Vagina (tissue), 2 donors: ENCODE results near the gene KMT2A. TPM values are rescaled to one million over a fixed set of nuclear protein-coding genes. Genes with fewer than 3 reads are reported as not detected.

Experiments used
- DNase-seq, 2 donors: peaks; one replicate each; pipeline ENCODE4 v3.0.0-alpha.2; 2017; ENCODE audit errors: extremely low spot score in 2 of 2
- H3K27ac ChIP-seq: fragments of 200-600 bp; sonication (generic); one replicate; pipeline ENCODE4 v1.5.1; 2019
- H3K27me3 ChIP-seq: fragments of 200-600 bp; sonication (generic); one replicate; pipeline ENCODE4 v1.5.1; 2019
- H3K36me3 ChIP-seq, 2 donors: fragments of 200-600 bp; sonication (generic); one replicate each; pipeline ENCODE4 v1.5.1; 2017 to 2019
- H3K4me1 ChIP-seq: fragments of 200-600 bp; sonication (generic); one replicate; pipeline ENCODE4 v1.5.1; 2019
- H3K4me3 ChIP-seq, 2 donors: fragments of 200-600 bp; sonication (generic); 1 replicate in 1 of 2; 2 replicates in 1 of 2; pipeline ENCODE4 v1.5.1; 2016 to 2019
- H3K9me3 ChIP-seq: fragments of 200-600 bp; sonication (generic); one replicate; pipeline ENCODE4 v1.5.1; 2019
- POLR2A ChIP-seq, 2 donors: fragments of 450-650 bp; IDR thresholded peaks; one replicate each; pipeline ENCODE4 v1.6.1; 2017; ENCODE audit warnings: antibody characterized with exemption in 2 of 2, mild to moderate bottlenecking in 2 of 2, moderate library complexity in 2 of 2
- POLR2AphosphoS5 ChIP-seq, 2 donors: sonication (generic); formaldehyde crosslinking; IDR thresholded peaks; one replicate each; pipeline ENCODE4 v1.9.0; 2017; ENCODE audit warnings: antibody characterized with exemption in 2 of 2, mild to moderate bottlenecking in 2 of 2, low read depth in 1 of 2; ENCODE audit not compliant: insufficient read depth in 1 of 2
- intact Hi-C: fragments of 100-400 bp; cut with DNase I; formaldehyde crosslinking; loops from one replicate; pipeline ENCODE4 v1.15.1; 2023
- total RNA-seq: library from RNA; depleted of rRNA; stranded (reverse); fragments of >200 nt; gene quantifications from one replicate; pipeline ENCODE4 v1.2.3, GENCODE V29; 2016
- TF ChIP-seq, protein P1 (sequence below), 3 experiments: fragments of 450-650 bp in 2 of 3; fragments of 200-600 bp in 1 of 3; sonication (generic) in 1 of 3; IDR thresholded peaks; one replicate each; pipeline ENCODE4 v1.5.1; 2017 to 2019; ENCODE audit warnings: antibody characterized with exemption in 3 of 3, mild to moderate bottlenecking in 2 of 3, moderate library complexity in 2 of 3

The KMT2A gene
- total RNA-seq, 1 donor from 2014 or later = 72.7 TPM

DNA sequence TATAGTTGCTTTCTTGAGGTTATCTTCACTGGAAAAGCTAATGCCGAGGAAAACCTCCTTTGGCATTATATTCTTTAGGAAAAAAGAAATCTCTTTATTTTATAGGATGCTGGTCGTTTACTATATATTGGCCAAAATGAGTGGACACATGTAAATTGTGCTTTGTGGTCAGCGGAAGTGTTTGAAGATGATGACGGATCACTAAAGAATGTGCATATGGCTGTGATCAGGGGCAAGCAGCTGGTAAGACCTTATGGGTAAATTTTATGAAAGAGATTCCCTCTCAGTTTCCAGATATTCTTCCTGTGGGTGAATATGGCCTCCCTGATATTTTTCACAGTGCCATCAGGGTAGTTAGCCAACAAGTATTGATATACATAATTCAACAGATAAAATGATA, 61.5 kb downstream of the KMT2A start:
- Histone ChIP-seq H3K36me3 (peaks cover 0 to 95% of the 10 kb centered on the region in 2 donors), H3K4me1 (no peaks in the 10 kb centered on the region), H3K9me3 (no peaks in the 10 kb centered on the region), H3K4me3 (no peak overlapping the region), H3K27me3 (no peaks in the 10 kb centered on the region), H3K27ac (no peak overlapping the region)
- intact Hi-C loops = no loop called here
- DNase-seq = no peak
- TF ChIP-seq, protein P1, sequence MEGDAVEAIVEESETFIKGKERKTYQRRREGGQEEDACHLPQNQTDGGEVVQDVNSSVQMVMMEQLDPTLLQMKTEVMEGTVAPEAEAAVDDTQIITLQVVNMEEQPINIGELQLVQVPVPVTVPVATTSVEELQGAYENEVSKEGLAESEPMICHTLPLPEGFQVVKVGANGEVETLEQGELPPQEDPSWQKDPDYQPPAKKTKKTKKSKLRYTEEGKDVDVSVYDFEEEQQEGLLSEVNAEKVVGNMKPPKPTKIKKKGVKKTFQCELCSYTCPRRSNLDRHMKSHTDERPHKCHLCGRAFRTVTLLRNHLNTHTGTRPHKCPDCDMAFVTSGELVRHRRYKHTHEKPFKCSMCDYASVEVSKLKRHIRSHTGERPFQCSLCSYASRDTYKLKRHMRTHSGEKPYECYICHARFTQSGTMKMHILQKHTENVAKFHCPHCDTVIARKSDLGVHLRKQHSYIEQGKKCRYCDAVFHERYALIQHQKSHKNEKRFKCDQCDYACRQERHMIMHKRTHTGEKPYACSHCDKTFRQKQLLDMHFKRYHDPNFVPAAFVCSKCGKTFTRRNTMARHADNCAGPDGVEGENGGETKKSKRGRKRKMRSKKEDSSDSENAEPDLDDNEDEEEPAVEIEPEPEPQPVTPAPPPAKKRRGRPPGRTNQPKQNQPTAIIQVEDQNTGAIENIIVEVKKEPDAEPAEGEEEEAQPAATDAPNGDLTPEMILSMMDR (IDR thresholded peaks at IDR 0.05) = no peak

DNA sequence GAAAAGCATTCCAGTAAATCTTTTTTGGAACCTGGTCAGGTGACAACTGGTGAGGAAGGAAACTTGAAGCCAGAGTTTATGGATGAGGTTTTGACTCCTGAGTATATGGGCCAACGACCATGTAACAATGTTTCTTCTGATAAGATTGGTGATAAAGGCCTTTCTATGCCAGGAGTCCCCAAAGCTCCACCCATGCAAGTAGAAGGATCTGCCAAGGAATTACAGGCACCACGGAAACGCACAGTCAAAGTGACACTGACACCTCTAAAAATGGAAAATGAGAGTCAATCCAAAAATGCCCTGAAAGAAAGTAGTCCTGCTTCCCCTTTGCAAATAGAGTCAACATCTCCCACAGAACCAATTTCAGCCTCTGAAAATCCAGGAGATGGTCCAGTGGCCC, 66.9 kb downstream of the KMT2A start:
- Histone ChIP-seq H3K36me3 (peaks cover 0 to 91% of the 10 kb centered on the region in 2 donors), H3K4me1 (no peaks in the 10 kb centered on the region), H3K27me3 (no peaks in the 10 kb centered on the region), H3K27ac (no peak overlapping the region), H3K9me3 (no peaks in the 10 kb centered on the region), H3K4me3 (no peak overlapping the region)
- intact Hi-C loops = no loop called here
- TF ChIP-seq, protein P1 (IDR thresholded peaks at IDR 0.05) = no peak
- TF ChIP-seq POLR2AphosphoS5 (IDR thresholded peaks at IDR 0.05; ENCODE audit: insufficient read depth in 1 of 2, low read depth in 1 of 2) (no peak), POLR2A (IDR thresholded peaks at IDR 0.05) (no peak)
- no peak for DNase-seq

DNA sequence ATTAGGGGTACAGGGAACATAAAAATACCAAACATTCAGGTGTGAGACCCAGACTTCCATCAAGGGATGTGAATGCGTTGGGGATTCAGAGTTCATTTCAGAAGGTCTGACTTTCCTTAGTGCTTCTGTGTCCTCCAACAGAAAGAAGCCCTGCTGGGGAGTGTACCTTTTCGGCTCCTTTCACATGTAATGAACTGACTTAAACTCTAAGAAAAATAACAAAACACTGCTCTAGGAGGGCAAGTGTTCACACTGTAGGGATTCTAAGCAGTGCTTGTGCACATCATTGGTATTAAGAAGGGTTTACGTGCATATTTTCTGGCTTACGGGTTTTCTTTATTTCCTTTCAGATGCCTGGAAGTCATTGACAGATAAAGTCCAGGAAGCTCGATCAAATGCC, 75.3 kb downstream of the KMT2A start:
- H3K36me3 ChIP-seq = peaks cover 10 to 94% of the 10 kb centered on the region in 2 donors
- no peak overlapping the region for H3K4me3 ChIP-seq
- H3K9me3 ChIP-seq = no peaks in the 10 kb centered on the region
- intact Hi-C loops = no loop called here
- TF ChIP-seq POLR2A (IDR thresholded peaks at IDR 0.05) (no peak), POLR2AphosphoS5 (IDR thresholded peaks at IDR 0.05; ENCODE audit: insufficient read depth in 1 of 2, low read depth in 1 of 2) (no peak)
- TF ChIP-seq, protein P1 (IDR thresholded peaks at IDR 0.05) = no peak
- DNase-seq = no peak
- H3K27me3 ChIP-seq = no peaks in the 10 kb centered on the region
- H3K4me1 ChIP-seq = no peaks in the 10 kb centered on the region
- no peak overlapping the region for H3K27ac ChIP-seq

DNA sequence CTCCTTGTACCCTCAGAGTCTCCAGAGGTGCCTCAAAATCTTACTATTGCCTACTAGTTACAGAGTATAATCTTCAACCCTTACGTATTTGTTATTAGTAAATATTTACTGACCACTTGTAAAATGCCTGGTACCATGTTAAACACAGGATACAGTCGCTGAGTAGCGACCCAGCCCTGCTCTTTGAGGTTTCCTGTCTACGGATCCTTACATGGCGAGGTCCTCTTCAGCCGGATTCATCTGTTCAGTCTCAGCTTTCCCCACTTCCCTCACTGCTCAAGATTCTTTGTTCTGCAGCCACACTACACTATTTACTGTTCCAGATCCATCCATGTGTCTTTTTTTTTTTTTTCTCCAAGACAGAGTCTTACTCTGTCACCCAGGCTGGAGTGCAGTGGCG, 77.8 kb downstream of the KMT2A start:
- Histone ChIP-seq H3K27ac (no peak overlapping the region), H3K4me3 (no peak overlapping the region), H3K4me1 (no peaks in the 10 kb centered on the region), H3K27me3 (no peaks in the 10 kb centered on the region), H3K9me3 (no peaks in the 10 kb centered on the region), H3K36me3 (peaks cover 10 to 89% of the 10 kb centered on the region in 2 donors)
- TF ChIP-seq, protein P1 (IDR thresholded peaks at IDR 0.05) = no peak
- TF ChIP-seq POLR2AphosphoS5 (IDR thresholded peaks at IDR 0.05; ENCODE audit: insufficient read depth in 1 of 2, low read depth in 1 of 2) (no peak), POLR2A (IDR thresholded peaks at IDR 0.05) (no peak)
- intact Hi-C loops = no loop called here
- DNase-seq = no peak

DNA sequence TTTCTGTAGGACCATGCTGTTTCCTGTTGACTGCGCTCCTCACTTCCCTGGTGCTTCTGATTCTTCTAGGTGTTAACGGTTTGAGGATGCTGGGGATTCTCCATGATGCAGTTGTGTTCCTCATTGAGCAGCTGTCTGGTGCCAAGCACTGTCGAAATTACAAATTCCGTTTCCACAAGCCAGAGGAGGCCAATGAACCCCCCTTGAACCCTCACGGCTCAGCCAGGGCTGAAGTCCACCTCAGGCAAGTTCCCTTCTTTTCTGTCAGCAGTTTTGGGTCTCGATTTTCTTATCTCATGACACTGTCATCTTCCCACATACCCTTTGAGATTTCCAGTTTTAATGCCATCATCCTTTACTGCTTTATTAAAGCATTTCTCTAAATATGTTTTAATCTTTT, 83.3 kb downstream of the KMT2A start:
- Histone ChIP-seq H3K9me3 (no peaks in the 10 kb centered on the region), H3K27me3 (no peaks in the 10 kb centered on the region), H3K36me3 (peaks cover 6 to 71% of the 10 kb centered on the region in 2 donors), H3K27ac (no peak overlapping the region), H3K4me1 (no peaks in the 10 kb centered on the region), H3K4me3 (no peak overlapping the region)
- TF ChIP-seq, protein P1 (IDR thresholded peaks at IDR 0.05) = no peak
- DNase-seq = no peak
- intact Hi-C loops = no loop called here
